Thyroid gland (tissue), 4 donors: ENCODE measurements around the gene NOX1. TPM values are rescaled to one million over a fixed set of nuclear protein-coding genes. Genes with fewer than 3 reads are reported as not detected.
"Not testable (repeated sequence)": the region's sequence is repeated elsewhere in the genome, so short reads cannot be mapped to it uniquely, and the experiment has no call there.

ENCODE experiments used
- DNase-seq, 2 donors: peaks; one replicate each; pipeline ENCODE4 v3.0.0-alpha.2; 2019
- H3K27ac ChIP-seq, 3 donors: fragments of 200-600 bp; sonication (generic); 1 replicate in 2 of 3; 2 replicates in 1 of 3; pipeline ENCODE4 v1.5.1; 2016 to 2019; ENCODE audit warnings: mild to moderate bottlenecking in 1 of 3, moderate library complexity in 1 of 3
- H3K27me3 ChIP-seq: fragments of 200-600 bp; sonication (generic); one replicate; pipeline ENCODE4 v1.5.1; 2019
- H3K36me3 ChIP-seq, 2 donors: fragments of 200-600 bp; sonication (generic); one replicate each; pipeline ENCODE4 v1.5.1; 2016 to 2019
- H3K4me1 ChIP-seq, 2 donors: fragments of 200-600 bp; sonication (generic); one replicate each; pipeline ENCODE4 v1.5.1; 2017 to 2019
- H3K4me3 ChIP-seq, 3 donors: fragments of 200-600 bp; sonication (generic); replicated peaks in 1 of 3; 1 replicate in 2 of 3; 2 replicates in 1 of 3; pipeline ENCODE4 v1.5.1; 2016; ENCODE audit warnings: mild to moderate bottlenecking in 1 of 3
- H3K9me3 ChIP-seq: fragments of 200-600 bp; sonication (generic); one replicate; pipeline ENCODE4 v1.5.1; 2017
- POLR2A ChIP-seq, 2 donors: fragments of 450-650 bp; IDR thresholded peaks; one replicate each; pipeline ENCODE4 v1.6.1; 2017; ENCODE audit warnings: antibody characterized with exemption in 2 of 2, mild to moderate bottlenecking in 2 of 2, moderate library complexity in 1 of 2
- WGBS, 2 donors: methylation state at CpG; one replicate each; pipeline ENCODE4 v1.1.5; 2017; 5-methylcytosine and 5-hydroxymethylcytosine counted together
- intact Hi-C: fragments of 100-400 bp; cut with DNase I; formaldehyde crosslinking; loops from one replicate; pipeline ENCODE4 v1.15.1; 2023
- small RNA-seq: library from RNA; depleted of rRNA; stranded (forward); fragments of <200 nt; gene quantifications from one replicate; pipeline ENCODE3, GENCODE V24; 2016
- total RNA-seq, 4 donors: library from RNA; depleted of rRNA; stranded (reverse); fragments of >200 nt; gene quantifications; one replicate each; pipeline ENCODE4 v1.2.3, GENCODE V29; 2016
- TF ChIP-seq, protein P1 (sequence below), 6 experiments: fragments of 200-600 bp in 3 of 6; fragments of 450-650 bp in 3 of 6; sonication (generic) in 3 of 6; IDR thresholded peaks; one replicate each; pipeline ENCODE4 v1.5.1; 2016 to 2019; ENCODE audit warnings: antibody characterized with exemption in 6 of 6, mild to moderate bottlenecking in 2 of 6, inconsistent platforms in 1 of 6, moderate library complexity in 1 of 6

Gene NOX1
- total RNA-seq, 4 donors from 2014 or later: not detected

DNA sequence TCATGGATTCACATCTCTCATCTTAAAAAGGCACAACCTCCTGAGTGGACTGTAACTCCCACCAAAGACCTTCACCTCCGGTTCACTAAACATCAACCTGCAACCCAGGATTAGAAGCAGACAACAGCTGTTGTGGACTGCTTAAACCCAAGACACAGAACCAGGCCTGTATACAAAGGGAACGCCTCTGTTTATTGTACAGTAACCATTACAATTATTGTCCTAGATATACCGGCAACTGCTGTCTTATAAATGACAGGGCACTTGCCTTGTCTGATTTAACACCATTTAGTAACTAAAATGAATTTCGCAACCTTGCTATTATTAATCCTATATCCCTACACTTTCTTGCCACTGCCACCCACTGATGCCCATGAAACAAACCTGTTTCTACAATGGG, 76.8 kb downstream of the NOX1 start:
- WGBS, 2 donors: 92 to 95% methylated on average over 4 of the region's 4 CpGs
- no peak for TF ChIP-seq POLR2A (IDR thresholded peaks at IDR 0.05)
- TF ChIP-seq, protein P1, sequence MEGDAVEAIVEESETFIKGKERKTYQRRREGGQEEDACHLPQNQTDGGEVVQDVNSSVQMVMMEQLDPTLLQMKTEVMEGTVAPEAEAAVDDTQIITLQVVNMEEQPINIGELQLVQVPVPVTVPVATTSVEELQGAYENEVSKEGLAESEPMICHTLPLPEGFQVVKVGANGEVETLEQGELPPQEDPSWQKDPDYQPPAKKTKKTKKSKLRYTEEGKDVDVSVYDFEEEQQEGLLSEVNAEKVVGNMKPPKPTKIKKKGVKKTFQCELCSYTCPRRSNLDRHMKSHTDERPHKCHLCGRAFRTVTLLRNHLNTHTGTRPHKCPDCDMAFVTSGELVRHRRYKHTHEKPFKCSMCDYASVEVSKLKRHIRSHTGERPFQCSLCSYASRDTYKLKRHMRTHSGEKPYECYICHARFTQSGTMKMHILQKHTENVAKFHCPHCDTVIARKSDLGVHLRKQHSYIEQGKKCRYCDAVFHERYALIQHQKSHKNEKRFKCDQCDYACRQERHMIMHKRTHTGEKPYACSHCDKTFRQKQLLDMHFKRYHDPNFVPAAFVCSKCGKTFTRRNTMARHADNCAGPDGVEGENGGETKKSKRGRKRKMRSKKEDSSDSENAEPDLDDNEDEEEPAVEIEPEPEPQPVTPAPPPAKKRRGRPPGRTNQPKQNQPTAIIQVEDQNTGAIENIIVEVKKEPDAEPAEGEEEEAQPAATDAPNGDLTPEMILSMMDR (IDR thresholded peaks at IDR 0.05): no peak
- Histone ChIP-seq H3K36me3 (no peaks in the 10 kb centered on the region), H3K9me3 (no peaks in the 10 kb centered on the region), H3K27ac (no peak overlapping the region), H3K4me3 (no peak overlapping the region), H3K4me1 (no peaks in the 10 kb centered on the region), H3K27me3 (no peaks in the 10 kb centered on the region)
- intact Hi-C loops: no loop called here
- no peak for DNase-seq

DNA sequence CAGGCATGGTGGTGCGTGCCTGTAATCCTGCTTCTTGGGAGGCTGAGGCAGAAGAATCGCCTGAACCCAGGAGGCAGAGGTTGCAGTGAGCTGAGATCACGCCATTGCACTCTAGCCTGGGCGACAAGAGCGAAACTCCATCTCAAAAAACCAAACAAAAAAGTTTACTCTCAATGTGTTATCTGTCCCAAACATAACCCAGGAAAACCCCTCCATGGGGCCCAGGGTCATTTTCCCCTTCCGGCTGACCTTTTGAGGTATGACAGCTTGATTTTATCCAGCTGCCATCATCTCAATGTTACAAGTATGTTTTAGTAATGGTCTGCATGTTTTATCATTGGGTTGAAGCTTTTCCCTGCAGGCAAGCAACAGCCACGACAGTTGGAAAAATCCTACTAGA, 77.8 kb downstream of the NOX1 start:
- H3K27ac ChIP-seq, H3K4me3 ChIP-seq, H3K9me3 ChIP-seq, H3K4me1 ChIP-seq, intact Hi-C loops, H3K27me3 ChIP-seq, H3K36me3 ChIP-seq, DNase-seq: not testable (repeated sequence)
- WGBS, 2 donors: 89% methylated on average over 7 of the region's 7 CpGs

Small RNAs within 50 kb of the gene (small RNA-seq; reads per million reads assigned to genes)
- not detected for gene RF00411

Other genes with a start within 250 kb of the NOX1 start
- 10 to 100 TPM; 33.5 to 45.9 (median 35.2) TPM for gene TSPAN6, start 237.6 kb downstream of the NOX1 start, total RNA-seq
- gene SRPX2, start 230.2 kb downstream of the NOX1 start, total RNA-seq: 10 to 100 TPM in 3 of 4 donors, 1 to 10 TPM in 1; 6.1 to 24.1 (median 12.5) TPM
- gene SYTL4, start 142.2 kb downstream of the NOX1 start, total RNA-seq: 10 to 100 TPM; 13.1 to 28.2 (median 23.2) TPM
- gene CSTF2, start 54.0 kb downstream of the NOX1 start, total RNA-seq: 10 to 100 TPM in 3 of 4 donors, 1 to 10 TPM in 1; 6.2 to 13.8 (median 11.7) TPM
- 1 to 10 TPM in 2 of 4 donors, under 1 TPM in 2; 0.33 to 3.3 (median 1.1) TPM for gene XKRX, start 54.6 kb upstream of the NOX1 start, total RNA-seq
- gene ARL13A, start 95.3 kb upstream of the NOX1 start, total RNA-seq: not detected
- 10 to 100 TPM; 26.2 to 32.8 (median 29.1) TPM for gene TRMT2B, start 177.8 kb upstream of the NOX1 start, total RNA-seq
- gene TMEM35A, start 204.5 kb upstream of the NOX1 start, total RNA-seq: 1 to 10 TPM in 3 of 4 donors, under 1 TPM in 1; 0.78 to 2.1 (median 1.3) TPM
- gene CENPI, start 223.8 kb upstream of the NOX1 start, total RNA-seq: under 1 TPM in 2 of 4 donors, not detected in 2; 0.17 to 0.78 TPM